ENCODE measurements around the gene PRKAR1B.

Gene PRKAR1B

GRCh38 chr7:739983-740942 lies 13.2 kb upstream of the PRKAR1B start:
- no peak for DNase-seq (ENCODE audit: low read depth)

- DNase-seq (ENCODE audit: low read depth): no peak
Measured at GRCh38 chr7:739455-739982, 12.4 kb upstream of the PRKAR1B start.

GRCh38 chr7:738723-739454 lies 11.8 kb upstream of the PRKAR1B start:
- DNase-seq (ENCODE audit: low read depth): no peak

- no peak for DNase-seq (ENCODE audit: low read depth)
Measured at GRCh38 chr7:738241-738640, 11.2 kb upstream of the PRKAR1B start.

GRCh38 chr7:734808-735207 lies 7.7 kb upstream of the PRKAR1B start:
- no peak for DNase-seq (ENCODE audit: low read depth)

GRCh38 chr7:734214-734613 lies 7.1 kb upstream of the PRKAR1B start:
- DNase-seq (ENCODE audit: low read depth): no peak

- no peak for DNase-seq (ENCODE audit: low read depth)
Measured at GRCh38 chr7:732556-732955, 5.5 kb upstream of the PRKAR1B start.

- no peak for DNase-seq (ENCODE audit: low read depth)
Measured at GRCh38 chr7:732094-732541, 5.0 kb upstream of the PRKAR1B start.

GRCh38 chr7:731440-732085 lies 4.5 kb upstream of the PRKAR1B start:
- DNase-seq (ENCODE audit: low read depth): no peak

GRCh38 chr7:730501-731439 lies 3.7 kb upstream of the PRKAR1B start:
- no peak for DNase-seq (ENCODE audit: low read depth)

GRCh38 chr7:729140-730000 lies 2.3 kb upstream of the PRKAR1B start:
- DNase-seq (ENCODE audit: low read depth): no peak

- DNase-seq (ENCODE audit: low read depth): no peak
Measured at GRCh38 chr7:728602-729001, 1.5 kb upstream of the PRKAR1B start.

- DNase-seq (ENCODE audit: low read depth): no peak
Measured at GRCh38 chr7:727806-728460, 852 bp upstream of the PRKAR1B start.

- DNase-seq (ENCODE audit: low read depth): no peak
Measured at GRCh38 chr7:726854-727103, 302 bp downstream of the PRKAR1B start.

GRCh38 chr7:726084-726853 lies 812 bp downstream of the PRKAR1B start, which contains the start of gene DNAAF5:
DNAAF5 (plus strand) TSS chr7:726699; CDS start chr7:726721, 22 bp downstream.
- peak; percentile 51 for DNase-seq (ENCODE audit: low read depth)

- DNase-seq (ENCODE audit: low read depth): no peak
Measured at GRCh38 chr7:725223-726005, 1.7 kb downstream of the PRKAR1B start.

- no peak for DNase-seq (ENCODE audit: low read depth)
Measured at GRCh38 chr7:724298-724697, 2.8 kb downstream of the PRKAR1B start.

- DNase-seq (ENCODE audit: low read depth): no peak
Measured at GRCh38 chr7:723541-723940, 3.5 kb downstream of the PRKAR1B start.
